HEK293 (cell line): ENCODE data around the gene SLC29A1.

Source experiments
- CTCF ChIA-PET: fragments of 350-600 bp; formaldehyde crosslinking; extraction: SDS; loops from one replicate; lab custom pipeline; 2021; ENCODE audit warnings: antibody characterized with exemption; lab: Yijun Ruan, JAX
- POLR2A ChIA-PET: fragments of 300-600 bp; formaldehyde crosslinking; extraction: SDS; loops from one replicate; lab custom pipeline; 2020; ENCODE audit warnings: antibody characterized with exemption, inconsistent platforms; lab: Yijun Ruan, JAX
- H3K27ac ChIP-seq: fragments of 200-500 bp; sonication (Bioruptor generic); 2 replicates; pipeline ENCODE4 v1.5.1; 2014; ENCODE audit warnings: low read depth, low read length, control low read depth, inconsistent platforms; ENCODE audit errors: extremely low read depth
- H3K36me3 ChIP-seq, 2 experiments: fragments of 200-500 bp in 1 of 2; sonication (Bioruptor generic) in 1 of 2; 1 replicate in 1 of 2; 2 replicates in 1 of 2; pipeline ENCODE4 v1.5.1; 2014 to 2017; ENCODE audit warnings: inconsistent platforms in 2 of 2, low read length in 2 of 2; ENCODE audit not compliant: control insufficient read depth in 2 of 2, insufficient read depth in 1 of 2
- H3K4me1 ChIP-seq: fragments of 200-500 bp; sonication (Bioruptor generic); 2 replicates; pipeline ENCODE4 v1.5.1; 2014; ENCODE audit warnings: mild to moderate bottlenecking, low read length, inconsistent platforms; ENCODE audit not compliant: control insufficient read depth, insufficient read depth
- H3K4me3 ChIP-seq: 2 replicates; pipeline ENCODE4 v1.5.1; 2011; ENCODE audit warnings: low read depth, mild to moderate bottlenecking, control low read depth, low read length, moderate library complexity
- H3K9me3 ChIP-seq: fragments of 200-500 bp; sonication (Bioruptor generic); 2 replicates; pipeline ENCODE4 v1.5.1; 2014; ENCODE audit warnings: low read depth, low read length, inconsistent platforms; ENCODE audit not compliant: control insufficient read depth, insufficient read depth
- EGR2 ChIP-seq: fragments of 450-650 bp; formaldehyde crosslinking; IDR thresholded peaks from 2 replicates; pipeline ENCODE4 v1.5.1; 2016; ENCODE audit warnings: low read depth, missing biosample characterization, missing genetic modification characterization
- FEZF1 ChIP-seq: fragments of 450-650 bp; formaldehyde crosslinking; IDR thresholded peaks from 2 replicates; pipeline ENCODE4 v1.5.1; 2016; ENCODE audit warnings: missing biosample characterization, missing genetic modification characterization
- RBAK ChIP-seq: fragments of 450-650 bp; formaldehyde crosslinking; IDR thresholded peaks from 2 replicates; pipeline ENCODE4 v1.5.1; 2016; ENCODE audit warnings: missing biosample characterization, missing genetic modification characterization
- SALL2 ChIP-seq: fragments of 450-650 bp; formaldehyde crosslinking; IDR thresholded peaks from 2 replicates; pipeline ENCODE4 v1.5.0; 2017; ENCODE audit warnings: missing biosample characterization, mild to moderate bottlenecking, missing genetic modification characterization, borderline replicate concordance
- ZBTB7A ChIP-seq: fragments of 450-650 bp; formaldehyde crosslinking; IDR thresholded peaks from 2 replicates; pipeline ENCODE4 v1.5.1; 2016; ENCODE audit warnings: low read depth, missing biosample characterization, missing genetic modification characterization
- ZFP37 ChIP-seq: fragments of 450-650 bp; formaldehyde crosslinking; IDR thresholded peaks from 2 replicates; pipeline ENCODE4 v1.5.1; 2016; ENCODE audit warnings: missing biosample characterization, missing genetic modification characterization
- ZNF175 ChIP-seq: fragments of 450-650 bp; formaldehyde crosslinking; IDR thresholded peaks from 2 replicates; pipeline ENCODE4 v1.5.1; 2016; ENCODE audit warnings: missing biosample characterization, missing genetic modification characterization
- ZNF184 ChIP-seq: fragments of 450-650 bp; IDR thresholded peaks from 2 replicates; pipeline ENCODE4 v1.5.1; 2018; ENCODE audit warnings: missing biosample characterization, mild to moderate bottlenecking, missing genetic modification characterization
- ZNF211 ChIP-seq: fragments of 450-650 bp; formaldehyde crosslinking; IDR thresholded peaks from 2 replicates; pipeline ENCODE4 v1.5.1; 2016; ENCODE audit warnings: low read depth, missing biosample characterization, missing genetic modification characterization
- ZNF239 ChIP-seq: fragments of 450-650 bp; formaldehyde crosslinking; IDR thresholded peaks from 2 replicates; pipeline ENCODE4 v1.5.1; 2016; ENCODE audit warnings: missing biosample characterization, missing genetic modification characterization
- ZNF324 ChIP-seq: fragments of 450-650 bp; formaldehyde crosslinking; IDR thresholded peaks from 2 replicates; pipeline ENCODE4 v1.5.1; 2016; ENCODE audit warnings: missing biosample characterization, missing genetic modification characterization
- ZNF366 ChIP-seq: fragments of 450-650 bp; formaldehyde crosslinking; conservative IDR thresholded peaks from 2 replicates; pipeline ENCODE4 v1.5.1; 2016; ENCODE audit warnings: missing biosample characterization, missing genetic modification characterization
- ZNF48 ChIP-seq: fragments of 450-650 bp; formaldehyde crosslinking; IDR thresholded peaks from 2 replicates; pipeline ENCODE4 v1.5.1; 2016; ENCODE audit warnings: missing biosample characterization, missing genetic modification characterization
- ZNF610 ChIP-seq: fragments of 450-650 bp; formaldehyde crosslinking; IDR thresholded peaks from 2 replicates; pipeline ENCODE4 v1.5.1; 2016; ENCODE audit warnings: missing biosample characterization, missing genetic modification characterization, borderline replicate concordance
- ZNF629 ChIP-seq: fragments of 450-650 bp; formaldehyde crosslinking; IDR thresholded peaks from 2 replicates; pipeline ENCODE4 v1.5.1; 2017; ENCODE audit warnings: missing biosample characterization, missing genetic modification characterization
- ZNF707 ChIP-seq: fragments of 450-650 bp; formaldehyde crosslinking; IDR thresholded peaks from 2 replicates; pipeline ENCODE4 v1.5.1; 2016; ENCODE audit warnings: missing biosample characterization, missing genetic modification characterization
- ZNF747 ChIP-seq: fragments of 450-650 bp; formaldehyde crosslinking; IDR thresholded peaks from 2 replicates; pipeline ENCODE4 v1.5.1; 2016; ENCODE audit warnings: missing biosample characterization, missing genetic modification characterization
- ZNF777 ChIP-seq: fragments of 450-650 bp; formaldehyde crosslinking; IDR thresholded peaks from 2 replicates; pipeline ENCODE4 v1.5.1; 2017; ENCODE audit warnings: missing biosample characterization, missing genetic modification characterization, borderline replicate concordance
- ZNF792 ChIP-seq: fragments of 450-650 bp; formaldehyde crosslinking; IDR thresholded peaks from 2 replicates; pipeline ENCODE4 v1.5.1; 2016; ENCODE audit warnings: missing biosample characterization, missing genetic modification characterization
- ZSCAN30 ChIP-seq: fragments of 450-650 bp; IDR thresholded peaks from 2 replicates; pipeline ENCODE4 v1.5.1; 2018; ENCODE audit warnings: missing biosample characterization, mild to moderate bottlenecking, missing genetic modification characterization, moderate library complexity
- TF ChIP-seq, protein P1 (sequence below): fragments of 450-650 bp; formaldehyde crosslinking; IDR thresholded peaks from 2 replicates; pipeline ENCODE4; 2016; ENCODE audit warnings: missing biosample characterization, missing genetic modification characterization
- TF ChIP-seq, protein P2 (sequence below): fragments of 450-650 bp; formaldehyde crosslinking; IDR thresholded peaks from 2 replicates; pipeline ENCODE4 v1.5.1; 2016; ENCODE audit warnings: missing biosample characterization, missing genetic modification characterization
- TF ChIP-seq, protein P3 (sequence below): fragments of 450-650 bp; formaldehyde crosslinking; conservative IDR thresholded peaks from 2 replicates; pipeline ENCODE4 v1.5.1; 2016; ENCODE audit warnings: low read depth, missing biosample characterization, missing genetic modification characterization
- TF ChIP-seq, protein P4 (sequence below): fragments of 450-650 bp; formaldehyde crosslinking; IDR thresholded peaks from 2 replicates; pipeline ENCODE4 v1.5.1; 2016; ENCODE audit warnings: missing biosample characterization, missing genetic modification characterization
- TF ChIP-seq, protein P5 (sequence below): fragments of 450-650 bp; formaldehyde crosslinking; IDR thresholded peaks from 2 replicates; pipeline ENCODE4 v1.5.1; 2017; ENCODE audit warnings: missing biosample characterization, missing genetic modification characterization

Gene SLC29A1

DNA sequence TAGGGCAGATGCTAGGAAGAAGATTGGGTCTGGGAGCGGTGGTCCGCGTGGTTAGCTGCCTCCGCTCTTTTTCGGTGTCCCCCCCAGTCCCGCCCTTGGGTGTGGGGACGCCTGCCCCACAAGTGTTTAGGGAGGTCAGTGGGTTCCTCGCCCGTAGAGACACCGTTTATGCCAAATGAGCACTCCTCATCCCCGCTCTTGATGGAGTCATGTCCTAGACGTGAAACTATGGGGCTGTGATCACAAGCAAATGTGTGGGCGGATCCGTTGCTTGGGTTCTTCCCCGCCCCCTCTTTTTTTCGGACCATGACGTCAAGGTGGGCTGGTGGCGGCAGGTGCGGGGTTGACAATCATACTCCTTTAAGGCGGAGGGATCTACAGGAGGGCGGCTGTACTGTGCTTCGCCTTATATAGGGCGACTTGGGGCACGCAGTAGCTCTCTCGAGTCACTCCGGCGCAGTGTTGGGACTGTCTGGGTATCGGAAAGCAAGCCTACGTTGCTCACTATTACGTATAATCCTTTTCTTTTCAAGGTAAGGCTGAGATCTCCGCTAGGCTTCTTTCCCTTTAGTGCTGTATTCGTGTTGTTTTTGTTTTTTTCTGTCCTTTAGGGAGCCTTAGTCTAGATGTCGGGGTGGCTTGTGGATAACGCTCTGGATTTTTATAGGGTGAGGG lies 23.4 kb downstream of the SLC29A1 start, which contains the start of gene HSP90AB1:
HSP90AB1 (plus strand) TSS at position 439 of the 675 bp plus-strand sequence. CDS start 1,529 bp downstream, outside the sequence.
- no peaks in the 10 kb centered on the region for H3K4me1 ChIP-seq
- peak within 1 kb of the TSS; percentile 71 for H3K27ac ChIP-seq
- ChIA-PET CTCF (interaction anchor here (0.7 to 5.6 kb wide), 13 partner anchors 10 to 544 kb away, joined by 3 to 70 read pairs (median 4); partner anchors contain the start of genes SLC29A1 and SLC35B2), POLR2A (interaction anchor here (0.5 to 5.1 kb wide), 58 partner anchors 8 to 1187 kb away, joined by 3 to 131 read pairs (median 4); partner anchors contain the start of genes AARS2, CDC5L, GTPBP2 and KLC4)
- H3K36me3 ChIP-seq: peaks cover 19 to 43% of the 10 kb centered on the region in 2 experiments
- H3K9me3 ChIP-seq: no peaks in the 10 kb centered on the region
- peak within 1 kb of the TSS; percentile 66 for H3K4me3 ChIP-seq
- TF ChIP-seq SALL2 (peak; percentile 92), ZNF48 (tag by site-specific recombination) (no peak), ZNF239 (tag by site-specific recombination) (peak; percentile 85; the same call in 1 of the 2 replicates), ZFP37 (tag by site-specific recombination) (peak; percentile 84), ZNF324 (tag by site-specific recombination) (peak; percentile 94), EGR2 (tag by site-specific recombination) (peak; percentile 12), ZNF629 (tag by site-specific recombination) (peak; percentile 97), ZNF610 (tag by site-specific recombination) (peak; percentile 60; the same call in 1 of the 2 replicates), ZNF777 (tag by site-specific recombination) (peak; percentile 92), ZSCAN30 (tag by site-specific recombination) (peak; percentile 67; the same call in 1 of the 2 replicates), FEZF1 (tag by site-specific recombination) (no peak), ZNF211 (tag by site-specific recombination) (no peak), ZNF707 (tag by site-specific recombination) (no peak), RBAK (tag by site-specific recombination) (0 out of 2 replicates have a peak, but pooled peaks have one; percentile 11), ZBTB7A (tag by site-specific recombination) (peak; percentile 23), ZNF747 (tag by site-specific recombination) (0 out of 2 replicates have a peak, but pooled peaks have one; percentile 46), ZNF175 (no peak), ZNF184 (tag by site-specific recombination) (no peak), ZNF366 (tag by site-specific recombination) (0 out of 2 replicates have a peak, but pooled peaks have one; percentile 7), ZNF792 (tag by site-specific recombination) (no peak; the same call in 1 of the 2 replicates)
- TF ChIP-seq, protein P1, sequence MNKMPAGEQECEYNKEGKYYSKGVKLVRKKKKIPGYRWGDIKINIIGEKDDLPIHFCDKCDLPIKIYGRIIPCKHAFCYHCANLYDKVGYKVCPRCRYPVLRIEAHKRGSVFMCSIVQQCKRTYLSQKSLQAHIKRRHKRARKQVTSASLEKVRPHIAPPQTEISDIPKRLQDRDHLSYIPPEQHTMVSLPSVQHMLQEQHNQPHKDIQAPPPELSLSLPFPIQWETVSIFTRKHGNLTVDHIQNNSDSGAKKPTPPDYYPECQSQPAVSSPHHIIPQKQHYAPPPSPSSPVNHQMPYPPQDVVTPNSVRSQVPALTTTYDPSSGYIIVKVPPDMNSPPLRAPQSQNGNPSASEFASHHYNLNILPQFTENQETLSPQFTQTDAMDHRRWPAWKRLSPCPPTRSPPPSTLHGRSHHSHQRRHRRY (tag by site-specific recombination): peak; percentile 83; the same call in 1 of the 2 replicates
- TF ChIP-seq, protein P2, sequence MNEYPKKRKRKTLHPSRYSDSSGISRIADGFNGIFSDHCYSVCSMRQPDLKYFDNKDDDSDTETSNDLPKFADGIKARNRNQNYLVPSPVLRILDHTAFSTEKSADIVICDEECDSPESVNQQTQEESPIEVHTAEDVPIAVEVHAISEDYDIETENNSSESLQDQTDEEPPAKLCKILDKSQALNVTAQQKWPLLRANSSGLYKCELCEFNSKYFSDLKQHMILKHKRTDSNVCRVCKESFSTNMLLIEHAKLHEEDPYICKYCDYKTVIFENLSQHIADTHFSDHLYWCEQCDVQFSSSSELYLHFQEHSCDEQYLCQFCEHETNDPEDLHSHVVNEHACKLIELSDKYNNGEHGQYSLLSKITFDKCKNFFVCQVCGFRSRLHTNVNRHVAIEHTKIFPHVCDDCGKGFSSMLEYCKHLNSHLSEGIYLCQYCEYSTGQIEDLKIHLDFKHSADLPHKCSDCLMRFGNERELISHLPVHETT (tag by site-specific recombination): peak; percentile 95
- TF ChIP-seq, protein P3, sequence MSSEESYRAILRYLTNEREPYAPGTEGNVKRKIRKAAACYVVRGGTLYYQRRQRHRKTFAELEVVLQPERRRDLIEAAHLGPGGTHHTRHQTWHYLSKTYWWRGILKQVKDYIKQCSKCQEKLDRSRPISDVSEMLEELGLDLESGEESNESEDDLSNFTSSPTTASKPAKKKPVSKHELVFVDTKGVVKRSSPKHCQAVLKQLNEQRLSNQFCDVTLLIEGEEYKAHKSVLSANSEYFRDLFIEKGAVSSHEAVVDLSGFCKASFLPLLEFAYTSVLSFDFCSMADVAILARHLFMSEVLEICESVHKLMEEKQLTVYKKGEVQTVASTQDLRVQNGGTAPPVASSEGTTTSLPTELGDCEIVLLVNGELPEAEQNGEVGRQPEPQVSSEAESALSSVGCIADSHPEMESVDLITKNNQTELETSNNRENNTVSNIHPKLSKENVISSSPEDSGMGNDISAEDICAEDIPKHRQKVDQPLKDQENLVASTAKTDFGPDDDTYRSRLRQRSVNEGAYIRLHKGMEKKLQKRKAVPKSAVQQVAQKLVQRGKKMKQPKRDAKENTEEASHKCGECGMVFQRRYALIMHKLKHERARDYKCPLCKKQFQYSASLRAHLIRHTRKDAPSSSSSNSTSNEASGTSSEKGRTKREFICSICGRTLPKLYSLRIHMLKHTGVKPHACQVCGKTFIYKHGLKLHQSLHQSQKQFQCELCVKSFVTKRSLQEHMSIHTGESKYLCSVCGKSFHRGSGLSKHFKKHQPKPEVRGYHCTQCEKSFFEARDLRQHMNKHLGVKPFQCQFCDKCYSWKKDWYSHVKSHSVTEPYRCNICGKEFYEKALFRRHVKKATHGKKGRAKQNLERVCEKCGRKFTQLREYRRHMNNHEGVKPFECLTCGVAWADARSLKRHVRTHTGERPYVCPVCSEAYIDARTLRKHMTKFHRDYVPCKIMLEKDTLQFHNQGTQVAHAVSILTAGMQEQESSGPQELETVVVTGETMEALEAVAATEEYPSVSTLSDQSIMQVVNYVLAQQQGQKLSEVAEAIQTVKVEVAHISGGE (tag by site-specific recombination): peak; percentile 22; the same call in 1 of the 2 replicates
- TF ChIP-seq, protein P4, sequence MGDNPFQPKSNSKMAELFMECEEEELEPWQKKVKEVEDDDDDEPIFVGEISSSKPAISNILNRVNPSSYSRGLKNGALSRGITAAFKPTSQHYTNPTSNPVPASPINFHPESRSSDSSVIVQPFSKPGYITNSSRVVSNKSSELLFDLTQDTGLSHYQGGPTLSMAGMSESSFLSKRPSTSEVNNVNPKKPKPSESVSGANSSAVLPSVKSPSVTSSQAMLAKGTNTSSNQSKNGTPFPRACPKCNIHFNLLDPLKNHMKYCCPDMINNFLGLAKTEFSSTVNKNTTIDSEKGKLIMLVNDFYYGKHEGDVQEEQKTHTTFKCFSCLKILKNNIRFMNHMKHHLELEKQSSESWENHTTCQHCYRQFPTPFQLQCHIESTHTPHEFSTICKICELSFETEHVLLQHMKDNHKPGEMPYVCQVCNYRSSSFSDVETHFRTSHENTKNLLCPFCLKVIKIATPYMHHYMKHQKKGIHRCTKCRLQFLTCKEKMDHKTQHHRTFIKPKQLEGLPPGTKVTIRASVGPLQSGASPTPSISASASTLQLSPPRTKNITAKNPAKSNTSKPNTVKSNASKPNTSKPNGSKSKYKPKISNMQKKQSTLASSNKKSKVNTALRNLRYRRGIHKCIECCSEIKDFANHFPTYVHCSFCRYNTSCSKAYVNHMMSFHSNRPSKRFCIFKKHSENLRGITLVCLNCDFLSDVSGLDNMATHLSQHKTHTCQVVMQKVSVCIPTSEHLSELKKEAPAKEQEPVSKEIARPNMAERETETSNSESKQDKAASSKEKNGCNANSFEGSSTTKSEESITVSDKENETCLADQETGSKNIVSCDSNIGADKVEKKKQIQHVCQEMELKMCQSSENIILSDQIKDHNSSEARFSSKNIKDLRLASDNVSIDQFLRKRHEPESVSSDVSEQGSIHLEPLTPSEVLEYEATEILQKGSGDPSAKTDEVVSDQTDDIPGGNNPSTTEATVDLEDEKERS (tag by site-specific recombination): 0 out of 2 replicates have a peak, but pooled peaks have one; percentile 44
- TF ChIP-seq, protein P5, sequence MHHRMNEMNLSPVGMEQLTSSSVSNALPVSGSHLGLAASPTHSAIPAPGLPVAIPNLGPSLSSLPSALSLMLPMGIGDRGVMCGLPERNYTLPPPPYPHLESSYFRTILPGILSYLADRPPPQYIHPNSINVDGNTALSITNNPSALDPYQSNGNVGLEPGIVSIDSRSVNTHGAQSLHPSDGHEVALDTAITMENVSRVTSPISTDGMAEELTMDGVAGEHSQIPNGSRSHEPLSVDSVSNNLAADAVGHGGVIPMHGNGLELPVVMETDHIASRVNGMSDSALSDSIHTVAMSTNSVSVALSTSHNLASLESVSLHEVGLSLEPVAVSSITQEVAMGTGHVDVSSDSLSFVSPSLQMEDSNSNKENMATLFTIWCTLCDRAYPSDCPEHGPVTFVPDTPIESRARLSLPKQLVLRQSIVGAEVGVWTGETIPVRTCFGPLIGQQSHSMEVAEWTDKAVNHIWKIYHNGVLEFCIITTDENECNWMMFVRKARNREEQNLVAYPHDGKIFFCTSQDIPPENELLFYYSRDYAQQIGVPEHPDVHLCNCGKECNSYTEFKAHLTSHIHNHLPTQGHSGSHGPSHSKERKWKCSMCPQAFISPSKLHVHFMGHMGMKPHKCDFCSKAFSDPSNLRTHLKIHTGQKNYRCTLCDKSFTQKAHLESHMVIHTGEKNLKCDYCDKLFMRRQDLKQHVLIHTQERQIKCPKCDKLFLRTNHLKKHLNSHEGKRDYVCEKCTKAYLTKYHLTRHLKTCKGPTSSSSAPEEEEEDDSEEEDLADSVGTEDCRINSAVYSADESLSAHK (tag by site-specific recombination): peak; percentile 89
